IPS-18a (cell line): Measurements from ENCODE around the gene GALNT7.
A peak's percentile ranks its signal among the peaks of the same experiment; 100 is the strongest.

Experiments used
- H3K27ac ChIP-seq: one replicate; pipeline ENCODE4 v1.5.1; 2013; ENCODE audit warnings: low read length
- H3K27me3 ChIP-seq: one replicate; pipeline ENCODE4 v1.6.1; 2013; ENCODE audit warnings: mild to moderate bottlenecking, low read length; ENCODE audit not compliant: control insufficient read depth, insufficient read depth
- H3K36me3 ChIP-seq: one replicate; pipeline ENCODE4 v1.6.1; 2013; ENCODE audit warnings: low read depth, low read length; ENCODE audit not compliant: control insufficient read depth
- H3K4me1 ChIP-seq: one replicate; pipeline ENCODE4 v1.6.1; 2013; ENCODE audit warnings: low read depth, low read length; ENCODE audit not compliant: control insufficient read depth
- H3K4me3 ChIP-seq: one replicate; pipeline ENCODE4 v1.5.1; 2013; ENCODE audit warnings: low read length
- H3K9ac ChIP-seq: one replicate; pipeline ENCODE4 v1.6.1; 2013; ENCODE audit warnings: mild to moderate bottlenecking, low read length, moderate library complexity
- H3K9me3 ChIP-seq: one replicate; pipeline ENCODE4 v1.6.1; 2013; ENCODE audit warnings: low read depth, low read length; ENCODE audit not compliant: control insufficient read depth

The GALNT7 gene

DNA sequence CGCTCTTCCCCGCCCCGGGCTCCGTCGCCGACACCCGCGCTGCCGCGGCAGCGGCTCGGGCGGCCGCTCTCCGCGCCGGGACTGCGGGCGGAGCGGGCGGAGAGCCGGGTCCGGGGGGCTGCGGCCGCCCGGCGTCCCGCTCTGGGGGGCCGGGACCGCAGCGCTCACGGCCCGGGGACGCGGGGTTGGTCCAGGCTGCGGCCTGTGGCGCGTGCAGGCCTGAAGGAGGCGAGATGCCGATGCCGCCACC, 492 bp downstream of the GALNT7 start:
- no peaks in the 10 kb centered on the region for H3K36me3 ChIP-seq
- peak overlapping the region; percentile 66 for H3K9ac ChIP-seq
- H3K4me1 ChIP-seq: peaks cover 44% of the 10 kb centered on the region

GRCh38 chr4:173169428-173170181, 994 bp downstream of the GALNT7 start:
- peak overlapping the region; percentile 66 for H3K9ac ChIP-seq
- peaks cover 49% of the 10 kb centered on the region for H3K4me1 ChIP-seq
- no peaks in the 10 kb centered on the region for H3K36me3 ChIP-seq
- H3K4me3 ChIP-seq: peak overlapping the region; percentile 88
- no peaks in the 10 kb centered on the region for H3K9me3 ChIP-seq
- H3K27me3 ChIP-seq: no peaks in the 10 kb centered on the region
- H3K27ac ChIP-seq: no peak overlapping the region

More for the DNA sequence above, 492 bp downstream of the GALNT7 start:
- no peaks in the 10 kb centered on the region for H3K27me3 ChIP-seq
- H3K4me3 ChIP-seq: peak overlapping the region; percentile 88
- no peaks in the 10 kb centered on the region for H3K9me3 ChIP-seq
- H3K27ac ChIP-seq: no peak overlapping the region

DNA sequence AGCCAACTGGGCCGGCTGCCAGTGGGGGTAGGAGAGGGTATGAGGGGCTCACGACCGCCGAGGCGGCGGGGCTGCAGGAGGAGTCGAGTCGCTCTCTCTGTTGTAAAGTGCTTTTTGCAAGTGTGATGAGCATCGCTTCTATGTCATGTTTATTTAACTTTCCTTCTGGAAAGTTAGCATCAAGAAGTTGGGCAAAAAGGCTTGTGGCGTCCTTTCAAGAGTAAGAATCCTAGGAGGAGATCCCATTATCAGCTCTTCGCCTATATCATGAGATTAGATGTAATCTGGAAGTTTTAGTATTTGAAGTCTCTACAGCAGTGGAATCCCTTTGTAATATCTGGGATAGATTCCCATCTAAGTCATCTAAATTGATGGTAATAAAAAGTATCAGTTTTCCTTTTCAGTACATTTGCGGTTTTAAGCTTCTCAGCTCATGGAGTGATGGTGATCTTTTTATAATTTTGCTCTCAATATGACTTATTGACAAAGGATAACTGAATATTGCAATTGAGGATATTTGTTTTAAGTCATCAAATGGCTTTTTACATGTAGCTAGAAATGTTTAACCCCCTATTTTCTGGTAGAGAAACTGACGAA, 1.7 kb downstream of the GALNT7 start:
- peaks cover 54% of the 10 kb centered on the region for H3K4me1 ChIP-seq
- no peak overlapping the region for H3K27ac ChIP-seq

DNA sequence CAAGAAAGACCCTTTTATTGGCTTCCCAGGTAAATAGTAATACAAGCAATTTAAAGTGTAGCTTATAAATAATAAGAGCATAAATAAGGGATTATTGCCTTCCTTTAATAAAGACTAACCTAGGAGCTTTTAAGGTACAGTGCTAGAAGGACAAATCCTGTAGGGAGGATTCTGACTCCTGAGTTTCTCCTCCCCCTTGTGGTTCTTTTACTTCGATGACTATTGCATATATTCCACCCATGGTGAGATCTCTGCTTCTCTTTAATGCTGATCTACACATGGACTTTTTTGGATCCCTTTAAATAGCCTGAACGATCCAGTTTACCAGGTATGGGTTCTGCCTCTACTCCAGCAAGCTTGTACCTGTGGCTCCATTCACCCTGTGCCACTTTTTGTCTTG, 2.5 kb downstream of the GALNT7 start:
- H3K9ac ChIP-seq: no peak overlapping the region
- H3K27me3 ChIP-seq: no peaks in the 10 kb centered on the region
- peak overlapping the region; percentile 88 for H3K4me3 ChIP-seq
- no peak overlapping the region for H3K27ac ChIP-seq
- H3K9me3 ChIP-seq: no peaks in the 10 kb centered on the region
- no peaks in the 10 kb centered on the region for H3K36me3 ChIP-seq
- peaks cover 58% of the 10 kb centered on the region for H3K4me1 ChIP-seq

More for the DNA sequence above, 1.7 kb downstream of the GALNT7 start:
- Histone ChIP-seq H3K9me3 (no peaks in the 10 kb centered on the region), H3K9ac (peak overlapping the region; percentile 66), H3K4me3 (peak overlapping the region; percentile 88), H3K36me3 (no peaks in the 10 kb centered on the region), H3K27me3 (no peaks in the 10 kb centered on the region)

DNA sequence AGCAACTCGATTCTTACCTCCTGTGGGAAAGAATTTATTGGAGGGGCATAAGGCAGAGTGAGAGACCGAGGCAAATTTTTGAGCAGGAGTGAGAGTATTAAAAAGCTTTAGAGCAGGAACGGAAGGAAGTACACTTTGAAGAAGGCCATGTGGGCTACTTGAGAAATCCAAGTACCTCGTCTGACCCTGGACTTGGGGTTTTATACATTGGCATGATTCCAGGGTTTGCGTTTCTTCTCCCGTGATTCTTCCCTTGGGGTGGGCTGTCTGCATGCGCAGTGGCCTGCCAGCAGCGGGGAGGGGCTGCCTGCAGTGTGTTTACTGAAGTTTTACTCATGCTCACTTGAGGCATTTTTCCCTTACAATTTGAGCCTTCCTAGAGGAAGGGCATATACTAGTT, 3.4 kb downstream of the GALNT7 start:
- H3K4me1 ChIP-seq: peaks cover 60% of the 10 kb centered on the region
- H3K9me3 ChIP-seq: no peaks in the 10 kb centered on the region
- H3K27ac ChIP-seq: no peak overlapping the region
- no peaks in the 10 kb centered on the region for H3K36me3 ChIP-seq
- H3K27me3 ChIP-seq: no peaks in the 10 kb centered on the region
- peak overlapping the region; percentile 5 for H3K4me3 ChIP-seq
- no peak overlapping the region for H3K9ac ChIP-seq

GRCh38 chr4:173174184-173174583, 5.6 kb downstream of the GALNT7 start:
- H3K27ac ChIP-seq: no peak overlapping the region
- H3K4me3 ChIP-seq: no peak overlapping the region
- H3K9ac ChIP-seq: no peak overlapping the region
- H3K9me3 ChIP-seq: no peaks in the 10 kb centered on the region
- no peaks in the 10 kb centered on the region for H3K27me3 ChIP-seq
- no peaks in the 10 kb centered on the region for H3K36me3 ChIP-seq
- H3K4me1 ChIP-seq: peaks cover 63% of the 10 kb centered on the region

DNA sequence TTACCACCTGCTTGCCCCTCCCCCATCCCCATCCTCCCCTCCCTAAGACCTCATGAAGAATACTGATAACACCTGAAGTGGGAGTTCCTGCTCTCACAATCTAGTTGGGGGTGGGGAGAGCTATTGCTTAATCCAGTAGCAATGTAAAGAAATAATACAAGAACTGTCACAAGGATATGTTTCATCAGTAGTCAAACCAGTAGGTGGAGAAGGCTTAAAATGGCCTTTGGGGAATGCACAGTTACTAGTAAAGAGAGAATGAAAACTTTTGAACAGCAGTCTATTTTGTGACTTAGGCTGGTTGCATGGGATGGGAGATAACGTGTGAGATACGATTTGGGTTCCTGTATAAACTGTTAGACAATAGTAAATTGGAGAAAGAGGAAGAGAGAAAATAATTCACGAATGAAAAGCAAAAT, 6.0 kb downstream of the GALNT7 start:
- no peak overlapping the region for H3K27ac ChIP-seq
- H3K4me1 ChIP-seq: peaks cover 63% of the 10 kb centered on the region

DNA sequence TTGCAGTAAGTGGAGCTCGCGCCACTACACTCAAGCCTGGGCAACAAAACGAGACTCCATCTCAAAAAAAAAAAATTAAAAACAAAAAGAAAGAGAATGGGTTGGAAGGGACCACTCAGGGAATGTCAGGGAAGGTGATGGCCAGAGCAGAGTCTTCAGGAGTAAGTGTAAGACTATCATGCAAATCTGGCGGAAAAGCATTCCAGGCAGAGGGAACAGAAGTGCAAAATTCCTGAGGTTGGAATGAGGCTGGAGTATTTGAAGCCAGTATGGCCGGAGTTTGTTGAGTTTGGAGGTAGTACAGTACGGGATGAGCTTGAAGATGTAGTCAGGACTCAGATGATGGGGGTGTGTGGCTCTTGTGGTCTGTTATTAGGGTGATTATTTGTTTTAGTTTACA, 7.4 kb downstream of the GALNT7 start:
- Histone ChIP-seq H3K27ac (no peak overlapping the region), H3K4me3 (no peak overlapping the region), H3K4me1 (peaks cover 54% of the 10 kb centered on the region), H3K9me3 (no peaks in the 10 kb centered on the region), H3K27me3 (no peaks in the 10 kb centered on the region), H3K9ac (no peak overlapping the region), H3K36me3 (no peaks in the 10 kb centered on the region)

More for the DNA sequence above, 6.0 kb downstream of the GALNT7 start:
- Histone ChIP-seq H3K27me3 (no peaks in the 10 kb centered on the region), H3K9me3 (no peaks in the 10 kb centered on the region), H3K36me3 (no peaks in the 10 kb centered on the region), H3K4me3 (no peak overlapping the region), H3K9ac (no peak overlapping the region)

- Histone ChIP-seq H3K9ac (no peak overlapping the region), H3K36me3 (no peaks in the 10 kb centered on the region), H3K4me1 (peaks cover 42% of the 10 kb centered on the region), H3K27ac (no peak overlapping the region), H3K9me3 (no peaks in the 10 kb centered on the region), H3K27me3 (no peaks in the 10 kb centered on the region), H3K4me3 (no peak overlapping the region)
Observed at GRCh38 chr4:173177232-173177631, 8.6 kb downstream of the GALNT7 start.

- Histone ChIP-seq H3K4me3 (no peak overlapping the region), H3K36me3 (no peaks in the 10 kb centered on the region), H3K9ac (no peak overlapping the region), H3K27me3 (no peaks in the 10 kb centered on the region), H3K4me1 (peaks cover 33% of the 10 kb centered on the region), H3K27ac (no peak overlapping the region), H3K9me3 (no peaks in the 10 kb centered on the region)
Observed at GRCh38 chr4:173178144-173178543, 9.5 kb downstream of the GALNT7 start.

DNA sequence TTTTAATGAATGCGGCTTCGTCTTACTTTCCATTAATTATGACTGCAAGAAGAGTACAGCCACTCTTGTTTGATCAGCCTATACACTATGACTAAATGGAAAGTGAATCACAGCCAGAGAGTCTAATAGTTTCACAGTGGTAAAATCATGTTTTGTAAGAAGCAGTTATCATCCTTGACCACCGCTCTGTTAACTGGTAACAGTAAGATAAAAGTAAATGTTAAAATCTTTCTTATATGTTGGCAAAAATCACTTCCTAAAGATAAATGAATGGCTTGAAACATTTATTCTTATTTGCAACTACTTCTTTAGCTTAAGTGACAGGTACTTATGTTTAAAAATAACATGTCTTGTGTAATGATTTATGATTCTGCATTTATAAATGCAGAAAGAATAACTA, 13.2 kb downstream of the GALNT7 start:
- H3K4me3 ChIP-seq: no peak overlapping the region
- peaks cover 9% of the 10 kb centered on the region for H3K4me1 ChIP-seq
- H3K27ac ChIP-seq: no peak overlapping the region
- H3K9me3 ChIP-seq: no peaks in the 10 kb centered on the region
- no peaks in the 10 kb centered on the region for H3K27me3 ChIP-seq
- no peaks in the 10 kb centered on the region for H3K36me3 ChIP-seq
- H3K9ac ChIP-seq: no peak overlapping the region

DNA sequence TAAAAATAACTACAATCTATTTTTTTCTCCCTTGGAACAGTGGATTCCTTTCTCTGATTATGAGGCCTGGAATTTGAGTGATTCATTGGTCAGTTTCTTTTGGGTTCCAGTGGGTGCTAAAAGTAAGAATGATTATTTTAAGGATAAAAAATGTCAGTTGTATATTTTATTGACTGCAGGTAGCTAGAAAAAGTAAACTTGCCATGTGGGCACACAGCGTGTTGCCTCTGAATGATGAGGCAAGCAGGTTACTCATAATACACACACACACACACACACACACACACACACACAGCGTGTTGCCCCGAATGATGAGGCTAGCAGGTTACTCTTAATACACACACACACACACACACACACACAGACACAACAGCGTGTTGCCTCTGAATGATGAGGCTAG, 13.8 kb downstream of the GALNT7 start:
- peaks cover 4% of the 10 kb centered on the region for H3K4me1 ChIP-seq
- H3K9ac ChIP-seq: no peak overlapping the region

More for the DNA sequence above, 13.8 kb downstream of the GALNT7 start:
- H3K36me3 ChIP-seq: no peaks in the 10 kb centered on the region
- H3K4me3 ChIP-seq: no peak overlapping the region
- no peak overlapping the region for H3K27ac ChIP-seq
- no peaks in the 10 kb centered on the region for H3K9me3 ChIP-seq
- no peaks in the 10 kb centered on the region for H3K27me3 ChIP-seq
